ENCODE results near the gene NELFB.

The NELFB gene

DNA sequence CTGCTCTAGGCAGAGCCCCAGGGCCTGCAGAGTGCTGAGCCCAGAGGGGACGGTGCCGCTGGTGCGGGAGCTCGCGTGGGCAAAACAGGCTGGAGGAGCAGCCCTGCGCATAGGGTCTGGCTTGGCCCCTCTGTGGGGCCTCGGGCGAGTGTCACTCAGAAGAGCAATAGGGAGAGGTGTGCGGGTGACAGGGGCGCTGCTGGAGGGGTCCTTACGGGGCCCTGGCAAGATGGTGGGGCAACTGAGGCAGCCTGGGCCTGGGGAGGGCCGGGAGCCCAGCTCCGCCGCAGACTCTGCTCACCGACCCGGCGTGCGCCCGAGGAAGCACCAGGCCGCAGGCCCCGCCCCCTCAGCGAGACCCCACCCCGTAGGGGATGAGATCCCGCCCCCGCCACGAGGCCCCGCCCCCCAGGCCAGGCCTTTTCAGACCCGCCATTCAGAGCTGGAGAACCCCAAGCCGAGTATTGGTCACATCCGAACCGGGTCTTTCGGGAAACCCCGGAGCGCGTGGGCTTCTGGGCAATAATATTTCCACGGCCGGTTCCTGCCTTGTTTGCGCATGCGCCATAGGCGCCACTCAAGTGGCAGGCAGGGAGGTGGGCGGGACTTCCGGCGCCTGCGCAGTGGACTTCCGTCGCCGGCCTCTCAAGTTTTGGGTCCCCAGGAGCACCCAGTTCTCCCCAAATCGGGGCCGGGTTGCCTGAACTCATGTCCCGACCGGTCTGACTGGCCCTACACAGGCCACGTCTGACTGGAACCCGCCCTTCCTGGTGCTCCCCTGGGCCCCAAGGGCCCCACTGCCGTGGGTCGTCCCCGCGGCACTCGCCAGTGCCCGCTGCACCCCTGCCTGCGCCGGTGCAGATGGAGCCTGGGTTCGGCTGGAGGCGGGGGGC is 31.8 kb upstream of the NELFB start:
- peak; percentile 99 for DNase-seq

DNA sequence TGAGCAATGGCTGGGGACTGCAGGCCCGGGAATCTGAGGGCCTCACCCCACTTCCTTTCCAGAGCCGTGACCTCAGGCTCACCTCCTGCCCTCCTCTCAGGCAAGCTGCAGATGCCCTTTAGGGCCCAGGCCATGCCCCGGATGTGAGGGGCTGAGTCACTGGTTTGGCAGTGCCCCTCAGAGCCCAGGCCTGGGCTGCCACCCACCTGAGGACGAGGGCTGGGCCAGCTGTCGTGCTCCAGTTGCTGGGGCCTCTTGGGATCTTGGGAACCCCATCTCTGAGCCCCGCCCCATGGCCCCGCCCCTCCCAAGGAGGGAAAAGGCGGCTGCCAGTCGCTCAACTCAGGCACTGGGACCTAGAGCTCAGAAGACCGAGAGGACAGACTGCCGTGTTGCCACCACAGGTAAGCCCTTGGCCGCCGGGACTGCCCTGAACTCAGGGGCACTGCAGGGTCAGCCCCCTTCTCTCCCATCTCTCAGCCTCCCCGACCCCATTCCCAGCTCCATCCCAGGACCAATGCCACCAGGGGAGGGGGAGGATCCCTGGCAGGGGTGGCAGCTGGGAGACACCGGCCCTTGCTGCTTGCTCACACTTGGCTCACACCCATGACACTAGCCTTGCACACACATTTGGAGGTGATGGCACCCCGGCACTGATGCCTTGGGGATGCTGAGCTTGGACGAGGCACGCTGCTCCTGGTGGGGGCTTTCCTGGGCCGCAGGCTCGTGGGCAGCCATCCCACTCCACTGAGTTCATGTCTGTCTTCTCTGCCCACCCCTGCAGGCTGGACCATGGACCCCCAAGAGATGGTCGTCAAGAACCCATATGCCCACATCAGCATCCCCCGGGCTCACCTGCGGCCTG is 30.1 kb upstream of the NELFB start, which contains the start of gene CYSRT1:
Gene CYSRT1 (plus strand): TSS at position 345 of the 865 bp plus-strand sequence. CDS start 448 bp downstream, at position 793.
- DNase-seq: no peak

DNA sequence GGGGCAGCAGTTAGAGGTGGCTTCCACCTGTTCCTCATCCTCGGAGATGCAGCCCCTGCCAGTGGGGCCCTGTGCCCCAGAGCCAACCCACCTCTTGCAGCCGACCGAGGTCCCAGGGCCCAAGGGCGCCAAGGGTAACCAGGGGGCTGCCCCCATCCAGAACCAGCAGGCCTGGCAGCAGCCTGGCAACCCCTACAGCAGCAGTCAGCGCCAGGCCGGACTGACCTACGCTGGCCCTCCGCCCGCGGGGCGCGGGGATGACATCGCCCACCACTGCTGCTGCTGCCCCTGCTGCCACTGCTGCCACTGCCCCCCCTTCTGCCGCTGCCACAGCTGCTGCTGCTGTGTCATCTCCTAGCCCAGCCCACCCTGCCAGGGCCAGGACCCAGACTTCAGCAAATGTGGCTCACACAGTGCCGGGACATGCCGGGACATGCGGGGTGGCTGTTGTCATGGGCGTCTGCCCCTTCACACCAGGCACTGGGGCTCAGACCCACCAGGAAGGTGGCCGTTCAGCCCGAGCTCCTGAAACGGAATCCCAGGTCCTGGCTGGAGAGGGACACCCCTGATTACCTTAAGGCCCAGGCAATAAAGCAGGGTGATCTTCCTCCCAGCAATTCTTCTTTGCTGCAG is 29.3 kb upstream of the NELFB start:
- DNase-seq: no peak

DNA sequence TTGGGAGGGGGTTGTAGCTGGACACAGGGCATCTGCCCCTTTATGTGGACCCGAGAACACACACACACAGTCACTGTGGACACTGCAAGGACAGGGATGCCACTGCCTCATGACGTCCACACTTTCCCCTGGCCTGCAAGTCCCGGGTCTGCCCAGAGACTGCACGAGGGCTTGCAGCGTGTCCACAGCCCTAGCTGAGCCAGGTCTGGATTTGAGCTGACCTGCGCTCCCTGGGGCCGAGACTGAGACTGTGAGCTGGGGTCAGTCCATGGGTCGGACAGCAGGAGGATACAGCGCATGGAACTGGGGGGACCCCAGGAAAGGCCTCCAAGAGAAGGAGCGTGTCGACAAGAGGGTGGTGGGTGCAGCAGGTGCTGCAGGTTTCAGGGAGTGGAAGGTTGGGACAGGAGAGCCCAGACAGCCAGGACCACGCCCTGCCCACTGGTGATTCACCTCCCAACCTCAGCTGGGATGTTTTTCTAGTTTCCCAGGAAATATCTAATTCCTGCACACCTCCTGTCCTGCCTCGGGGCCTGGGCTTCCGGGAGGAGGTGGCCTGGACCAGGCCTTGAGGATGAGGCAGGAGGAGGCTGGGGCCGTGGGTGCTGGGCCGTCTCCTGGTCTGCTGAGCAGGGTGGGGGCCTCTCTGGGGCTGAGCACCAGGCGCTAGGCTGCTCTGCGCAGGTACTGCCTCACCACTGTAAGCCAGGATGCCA is 28.6 kb upstream of the NELFB start:
- no peak for DNase-seq

DNA sequence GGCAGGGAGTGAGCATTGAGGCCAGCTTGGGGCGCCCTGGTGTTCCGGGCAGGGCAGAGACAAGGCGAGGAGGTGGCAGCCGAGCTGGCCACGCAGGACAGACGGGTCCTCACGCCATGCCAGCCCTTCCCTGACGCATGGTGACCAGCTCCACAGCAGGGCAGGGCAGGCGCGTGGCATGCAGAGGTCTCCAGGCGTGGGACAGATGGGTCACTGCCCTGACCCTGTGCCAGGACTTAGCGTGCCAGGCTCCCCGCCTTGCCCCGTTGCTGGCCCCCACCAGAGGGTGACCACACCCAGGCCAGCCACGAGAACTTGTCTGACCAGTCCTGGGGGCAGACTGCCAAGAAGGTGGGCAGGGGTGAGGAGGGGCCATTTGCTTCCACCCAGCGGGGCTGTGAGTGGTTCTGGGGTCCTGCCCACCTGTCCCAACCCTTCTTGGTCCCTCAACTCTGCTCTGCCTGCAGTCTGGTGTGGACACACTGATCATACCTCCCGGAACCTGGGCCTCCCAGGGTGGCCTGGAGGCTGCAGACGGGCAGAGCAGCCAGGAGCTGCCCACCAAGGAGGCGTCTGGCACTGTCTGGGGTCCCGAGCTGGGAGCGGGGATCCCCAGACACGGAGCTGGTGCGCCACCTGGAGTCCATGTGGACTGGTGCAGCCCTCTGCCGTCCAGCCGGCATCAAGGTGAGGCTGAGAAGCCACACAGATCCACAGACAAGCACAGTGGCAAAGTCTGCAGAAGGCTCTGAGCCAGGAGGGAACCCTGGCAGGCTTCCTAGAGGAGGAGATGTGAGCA is 27.9 kb upstream of the NELFB start, which contains the start of gene RNF224:
Gene RNF224 (plus strand): TSS at position 449 of the 799 bp plus-strand sequence. CDS start 834 bp downstream, outside the sequence.
- peak; percentile 57 for DNase-seq

DNA sequence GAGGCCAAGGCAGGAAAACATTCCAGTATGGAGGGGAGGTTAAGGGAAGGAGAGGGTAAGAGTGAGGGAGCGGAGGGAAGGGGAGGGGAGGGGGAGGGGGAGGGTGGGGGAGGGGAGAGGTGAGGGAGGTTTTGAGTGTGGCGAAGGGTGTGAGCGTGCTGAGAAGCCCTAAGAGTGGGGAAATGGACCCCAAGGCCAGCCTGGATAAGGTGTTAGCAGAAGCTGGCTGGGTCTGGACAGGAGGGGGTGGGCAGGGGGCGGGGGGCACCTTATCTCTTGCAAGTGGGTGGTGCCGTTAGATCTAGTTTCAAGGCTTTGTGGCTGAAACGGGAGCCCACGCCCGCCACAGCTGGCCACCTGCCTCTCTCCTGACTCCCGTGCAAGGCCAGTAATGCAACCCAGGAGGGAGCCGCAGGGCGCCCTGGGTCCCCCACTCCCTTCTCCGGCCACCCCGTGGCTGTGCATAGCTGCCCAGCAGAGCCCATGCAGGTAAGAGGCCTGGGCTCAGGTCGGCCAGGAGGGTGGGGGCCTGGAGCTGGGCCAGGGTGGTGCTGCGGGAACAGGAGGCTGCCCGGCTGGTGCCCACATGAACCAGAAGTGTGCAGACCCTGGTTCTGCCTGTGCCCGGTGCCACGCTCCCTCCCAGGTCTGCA is 27.1 kb upstream of the NELFB start:
- no peak for DNase-seq

DNA sequence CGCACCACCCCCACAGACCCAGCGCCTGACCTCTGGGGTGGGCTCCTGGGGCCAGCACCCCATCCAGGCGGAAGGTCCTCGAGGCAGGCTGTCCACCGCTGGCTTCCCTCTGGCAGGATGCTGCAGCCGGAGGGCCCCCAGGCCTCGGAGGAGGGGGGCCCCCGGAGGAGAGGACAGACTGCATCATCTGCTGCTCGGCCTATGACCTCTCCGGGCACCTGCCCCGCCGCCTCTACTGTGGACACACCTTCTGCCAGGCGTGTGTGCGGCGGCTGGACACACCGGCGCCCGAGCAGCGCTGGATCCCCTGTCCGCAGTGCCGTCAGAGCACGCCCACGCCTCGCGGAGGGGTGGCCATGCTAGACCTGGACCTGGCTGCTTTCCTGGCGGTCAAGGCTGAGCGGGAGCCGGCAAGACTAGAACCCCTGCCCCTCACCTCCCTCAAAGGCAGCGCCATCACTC is 26.6 kb upstream of the NELFB start:
- no peak for DNase-seq

DNA sequence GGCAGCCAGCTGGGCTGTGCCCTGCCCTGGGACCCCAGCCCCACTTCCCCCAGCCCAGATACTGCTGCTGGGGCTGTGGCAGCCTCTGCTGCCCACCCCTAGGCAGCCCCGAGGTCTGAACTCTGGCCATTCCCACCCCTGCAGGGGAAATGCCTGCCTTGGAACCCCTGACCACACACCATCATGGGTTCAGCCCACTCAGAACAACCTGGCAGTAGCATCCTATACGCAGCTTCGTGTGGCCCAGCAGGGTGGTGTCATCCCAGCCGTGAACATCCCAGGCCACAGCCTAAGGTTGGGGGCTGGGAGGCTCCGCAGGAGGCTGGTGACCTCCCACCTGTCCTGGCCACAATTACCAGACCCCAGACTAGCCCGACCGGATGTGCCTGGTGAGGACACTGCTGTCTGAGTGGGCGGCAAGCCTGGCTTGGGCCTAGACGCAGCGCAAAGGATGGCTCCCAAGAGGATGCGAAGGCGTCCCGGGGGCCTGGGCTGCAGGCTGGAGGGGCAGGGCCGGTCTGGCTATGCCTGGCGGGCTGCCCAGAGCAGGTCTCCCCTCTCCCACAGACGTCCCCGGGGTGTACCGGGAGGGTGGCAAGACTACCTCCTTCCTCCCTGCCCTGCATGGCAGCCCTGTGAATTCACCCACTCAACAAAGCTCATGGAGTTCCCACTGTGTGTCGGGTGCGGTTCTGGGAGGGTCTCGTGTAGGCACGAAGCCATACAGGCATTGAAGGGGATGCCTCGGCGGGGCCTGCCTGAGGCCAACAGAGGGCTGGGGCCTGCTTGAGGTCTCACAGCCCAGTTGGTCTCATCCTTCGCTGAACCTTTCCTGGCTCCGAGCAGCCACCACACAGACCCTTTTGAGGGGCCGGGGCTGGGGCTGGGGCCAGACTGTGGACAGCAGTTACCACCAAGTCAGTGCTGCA is 25.9 kb upstream of the NELFB start:
- DNase-seq: no peak

DNA sequence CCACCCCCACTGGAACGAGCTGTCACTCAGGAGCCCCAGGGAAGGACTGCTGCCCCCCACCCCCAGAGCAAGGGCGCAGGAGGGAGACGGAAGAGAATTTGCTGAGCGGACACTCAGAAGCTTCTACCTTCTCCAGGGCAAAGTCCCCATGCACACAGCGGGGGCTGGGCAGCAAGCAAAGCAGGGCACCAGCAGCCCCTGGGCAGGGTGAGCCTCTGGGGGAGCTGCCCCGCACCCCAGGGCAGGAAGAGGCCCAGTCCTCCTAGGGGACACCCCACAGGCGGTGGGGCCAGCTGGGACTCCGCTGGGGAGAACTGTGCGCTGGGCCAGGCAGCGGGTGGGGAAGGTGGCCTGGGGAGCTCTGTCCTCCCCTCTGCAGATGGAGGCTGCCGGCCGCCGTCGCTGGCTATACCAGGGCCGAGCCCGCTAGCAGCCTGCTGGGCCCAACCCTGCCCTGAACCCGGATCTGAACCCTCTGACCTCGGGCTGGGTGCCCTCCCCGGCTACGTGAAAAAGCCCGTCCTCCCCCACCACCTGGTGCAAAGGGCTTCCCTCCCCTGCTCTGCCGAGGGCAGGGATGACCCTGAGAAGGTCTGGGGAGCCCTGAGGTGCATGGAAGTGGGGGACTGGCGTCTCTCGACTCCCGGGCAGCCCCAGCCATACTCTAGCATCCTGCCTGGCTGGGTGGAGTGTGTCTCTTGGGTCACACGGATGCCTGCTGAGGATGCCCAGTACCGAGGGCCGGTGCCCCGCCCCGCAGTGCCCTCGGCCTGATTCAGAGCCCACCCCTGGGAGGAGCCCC is 25.0 kb upstream of the NELFB start:
- no peak for DNase-seq

DNA sequence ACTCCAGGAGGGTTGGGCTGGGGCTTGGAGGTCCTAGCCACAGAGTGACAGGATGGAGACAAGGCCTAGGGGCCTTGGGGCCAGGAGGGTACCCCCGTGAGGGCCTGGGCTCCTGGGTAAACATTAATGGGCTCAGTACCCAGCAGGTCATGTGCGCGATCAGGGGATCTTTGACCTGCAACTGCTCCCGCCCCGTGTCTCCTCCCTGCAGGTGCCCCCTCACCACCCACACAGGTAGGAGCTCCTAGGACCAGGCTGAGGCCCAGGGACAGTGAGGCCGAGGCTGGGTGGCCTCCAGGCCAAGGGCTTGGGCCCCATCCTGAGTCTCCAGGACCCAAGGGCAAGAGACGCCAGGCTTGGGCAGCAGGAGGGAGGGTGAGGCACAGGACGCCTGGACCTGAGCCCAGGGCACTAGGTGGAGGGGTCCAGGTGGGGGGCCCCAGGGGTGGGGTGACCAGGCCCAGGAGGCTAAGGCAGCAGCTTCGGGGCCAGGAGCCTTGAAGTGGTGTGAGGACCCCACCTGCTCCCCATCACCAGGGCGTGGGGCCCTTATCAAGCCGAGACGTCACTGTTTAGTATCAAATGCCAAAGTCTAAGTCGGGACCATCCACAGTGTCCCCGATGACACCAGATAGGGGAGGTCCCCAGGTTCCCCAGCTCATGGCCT is 24.3 kb upstream of the NELFB start, which contains the start of gene SLC34A3:
Gene SLC34A3 (plus strand): TSS at position 197 of the 667 bp plus-strand sequence. CDS start 802 bp downstream, outside the sequence.
- DNase-seq: no peak

DNA sequence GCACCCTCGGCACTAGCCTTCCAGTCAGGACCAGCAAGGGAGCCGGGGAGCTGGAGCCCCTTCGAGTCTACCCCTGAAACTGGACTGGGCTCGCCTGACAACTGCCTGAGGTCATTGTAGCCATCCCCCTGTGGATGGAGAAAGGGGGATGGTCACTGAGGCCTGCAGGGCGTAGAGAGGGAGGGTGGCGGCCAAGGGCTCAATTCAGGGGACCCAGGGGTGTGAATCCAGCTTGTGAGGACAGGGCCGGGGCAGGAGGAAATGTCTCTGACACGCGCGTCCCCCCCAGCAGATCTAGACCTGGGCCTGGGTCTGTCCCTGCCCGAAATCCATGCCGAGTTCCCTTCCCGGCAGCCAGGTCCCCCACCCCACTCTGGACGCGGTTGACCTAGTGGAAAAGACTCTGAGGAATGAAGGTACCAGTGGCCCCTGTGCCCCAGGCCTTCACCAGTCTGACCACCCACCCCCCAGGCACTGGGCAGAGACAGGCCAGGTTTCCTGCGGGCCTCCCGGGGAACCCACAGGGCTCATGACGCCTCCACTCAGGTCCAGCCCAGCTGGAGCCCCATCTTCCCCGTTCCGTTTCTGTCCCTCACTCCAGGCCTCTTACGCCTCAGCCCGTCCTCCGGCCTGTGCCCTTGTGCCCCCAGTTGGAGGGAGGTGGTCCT is 23.6 kb upstream of the NELFB start:
- DNase-seq: no peak

DNA sequence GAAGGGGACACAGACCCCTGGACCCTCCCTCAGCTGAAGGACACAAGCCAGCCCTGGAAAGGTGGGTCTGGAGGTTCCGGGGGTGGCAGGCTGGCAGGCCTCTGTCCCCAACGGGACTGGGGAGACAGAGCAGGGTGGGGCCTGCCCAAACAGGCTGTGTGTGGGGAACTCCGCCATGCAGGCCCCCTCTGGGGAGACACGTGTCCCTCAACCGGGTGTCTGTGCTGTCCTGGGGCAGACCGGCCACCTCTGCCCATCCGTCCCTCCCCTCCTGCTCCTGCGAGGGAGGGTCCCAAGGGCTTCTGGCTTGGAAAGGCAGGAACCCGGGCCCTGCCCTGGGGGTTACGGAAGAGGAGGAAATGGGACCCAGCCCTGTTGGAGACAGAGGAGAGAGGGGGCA is 23.0 kb upstream of the NELFB start:
- DNase-seq: no peak

DNA sequence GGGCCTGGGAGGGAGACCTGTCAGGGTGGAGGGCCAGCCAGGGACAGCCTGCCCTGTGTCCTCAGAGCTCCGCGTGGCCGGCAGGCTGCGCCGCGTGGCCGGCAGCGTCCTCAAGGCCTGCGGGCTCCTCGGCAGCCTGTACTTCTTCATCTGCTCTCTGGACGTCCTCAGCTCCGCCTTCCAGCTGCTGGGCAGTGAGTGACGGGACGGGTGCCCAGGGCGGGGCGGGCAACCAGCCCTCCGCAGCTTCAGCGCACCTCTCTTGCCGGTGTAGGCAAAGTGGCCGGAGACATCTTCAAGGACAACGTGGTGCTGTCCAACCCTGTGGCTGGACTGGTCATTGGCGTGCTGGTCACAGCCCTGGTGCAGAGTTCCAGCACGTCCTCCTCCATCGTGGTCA is 22.6 kb upstream of the NELFB start:
- no peak for DNase-seq

DNA sequence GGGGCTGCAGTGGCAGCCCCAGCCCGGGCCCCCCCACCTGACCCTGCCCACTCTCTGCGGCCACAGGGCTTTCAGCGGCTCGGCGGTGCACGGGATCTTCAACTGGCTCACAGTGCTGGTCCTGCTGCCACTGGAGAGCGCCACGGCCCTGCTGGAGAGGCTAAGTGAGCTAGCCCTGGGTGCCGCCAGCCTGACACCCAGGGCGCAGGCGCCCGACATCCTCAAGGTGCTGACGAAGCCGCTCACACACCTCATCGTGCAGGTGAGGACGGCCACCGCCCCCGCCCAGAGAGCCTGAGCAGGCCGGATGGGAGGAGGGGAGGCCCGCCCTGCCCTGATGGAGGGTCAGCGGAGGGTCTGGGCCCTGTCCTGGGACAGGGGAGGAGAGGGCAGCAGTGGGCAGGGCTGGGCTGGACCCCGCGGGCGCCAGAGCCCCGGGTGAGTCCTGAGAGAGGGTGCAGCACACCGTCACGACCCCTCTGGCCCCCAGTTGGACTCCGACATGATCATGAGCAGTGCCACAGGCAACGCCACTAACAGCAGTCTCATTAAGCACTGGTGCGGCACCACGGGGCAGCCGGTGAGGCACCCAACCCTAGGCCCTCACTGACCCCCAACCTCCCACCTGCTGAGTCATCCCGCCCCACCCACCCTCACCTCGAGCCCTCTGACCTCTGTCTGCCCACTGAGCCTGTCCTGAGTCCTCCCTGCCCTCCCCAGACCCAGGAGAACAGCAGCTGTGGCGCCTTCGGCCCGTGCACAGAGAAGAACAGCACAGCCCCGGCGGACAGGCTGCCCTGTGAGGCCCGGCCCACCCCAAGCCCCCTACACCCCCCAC is 21.8 kb upstream of the NELFB start:
- DNase-seq: no peak

DNA sequence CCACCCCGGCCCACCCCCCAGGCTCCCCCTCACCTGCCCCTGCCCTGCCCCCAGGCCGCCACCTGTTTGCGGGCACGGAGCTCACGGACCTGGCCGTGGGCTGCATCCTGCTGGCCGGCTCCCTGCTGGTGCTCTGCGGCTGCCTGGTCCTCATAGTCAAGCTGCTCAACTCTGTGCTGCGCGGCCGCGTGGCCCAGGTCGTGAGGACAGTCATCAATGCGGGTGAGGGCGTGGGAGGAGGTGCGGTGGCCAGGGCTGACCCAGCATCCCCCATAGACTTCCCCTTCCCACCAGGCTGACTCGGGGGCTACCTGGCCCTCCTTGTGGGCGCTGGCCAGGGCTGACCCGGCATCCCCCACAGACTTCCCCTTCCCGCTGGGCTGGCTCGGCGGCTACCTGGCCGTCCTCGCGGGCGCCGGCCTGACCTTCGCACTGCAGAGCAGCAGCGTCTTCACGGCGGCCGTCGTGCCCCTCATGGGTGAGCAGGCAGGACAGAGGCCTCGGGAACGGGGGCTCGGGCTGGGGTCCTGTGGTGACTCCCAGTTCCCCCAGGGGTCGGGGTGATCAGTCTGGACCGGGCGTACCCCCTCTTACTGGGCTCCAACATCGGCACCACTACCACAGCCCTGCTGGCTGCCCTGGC is 21.0 kb upstream of the NELFB start:
- no peak for DNase-seq
